Vagina (tissue), 2 donors: Measurements from ENCODE around the gene RAP1B.

Experiments used
- CTCF ChIP-seq, 3 experiments: fragments of 450-650 bp in 2 of 3; fragments of 200-600 bp in 1 of 3; sonication (generic) in 1 of 3; IDR thresholded peaks; one replicate each; pipeline ENCODE4 v1.5.1; 2017 to 2019; ENCODE audit warnings: antibody characterized with exemption in 3 of 3, mild to moderate bottlenecking in 2 of 3, moderate library complexity in 2 of 3
- POLR2A ChIP-seq, 2 donors: fragments of 450-650 bp; IDR thresholded peaks; one replicate each; pipeline ENCODE4 v1.6.1; 2017; ENCODE audit warnings: antibody characterized with exemption in 2 of 2, mild to moderate bottlenecking in 2 of 2, moderate library complexity in 2 of 2

GRCh38 chr12:68595241-68595640, 15.5 kb upstream of the RAP1B start:
- TF ChIP-seq POLR2A (IDR thresholded peaks at IDR 0.05) (no peak), CTCF (IDR thresholded peaks at IDR 0.05) (no peak)
